Smooth muscle cell (in vitro differentiated cells): Measurements from ENCODE around the gene ZFAND3. TPM values are rescaled to one million over a fixed set of nuclear protein-coding genes. Genes with fewer than 3 reads are reported as not detected.
A peak's percentile ranks its signal among the peaks of the same experiment; 100 is the strongest.

ENCODE experiments used
- DNase-seq: peaks from one replicate; lab custom pipeline; 2025; ENCODE audit not compliant: unreplicated experiment; lab: John Stamatoyannopoulos, UW
- H2AFZ ChIP-seq: fragments of 200-600 bp; sonication (generic); 2 replicates; pipeline ENCODE4 v1.6.0; 2016; ENCODE audit warnings: antibody characterized with exemption, low read depth, mild to moderate bottlenecking
- H3F3A ChIP-seq: fragments of 200-600 bp; sonication (generic); 2 replicates; pipeline ENCODE4 v1.6.0; 2017; ENCODE audit warnings: antibody characterized with exemption, low read depth
- H3K27ac ChIP-seq: fragments of 200-600 bp; sonication (generic); 2 replicates; pipeline ENCODE4 v1.5.1; 2016; ENCODE audit warnings: low read depth, mild to moderate bottlenecking
- H3K27me3 ChIP-seq: fragments of 200-600 bp; sonication (generic); 2 replicates; pipeline ENCODE4 v1.6.1; 2016; ENCODE audit warnings: low read depth, mild to moderate bottlenecking
- H3K36me3 ChIP-seq: fragments of 200-600 bp; sonication (generic); 2 replicates; pipeline ENCODE4 v1.5.1; 2016; ENCODE audit warnings: low read depth
- H3K4me1 ChIP-seq: fragments of 200-600 bp; sonication (generic); 2 replicates; pipeline ENCODE4 v1.5.1; 2016; ENCODE audit warnings: low read depth
- H3K4me2 ChIP-seq: fragments of 200-600 bp; sonication (generic); 2 replicates; pipeline ENCODE4 v1.6.0; 2016; ENCODE audit warnings: mild to moderate bottlenecking
- H3K4me3 ChIP-seq: fragments of 200-600 bp; sonication (generic); 2 replicates; pipeline ENCODE4 v1.5.1; 2016; ENCODE audit warnings: mild to moderate bottlenecking
- H3K79me2 ChIP-seq: fragments of 200-600 bp; sonication (generic); 2 replicates; pipeline ENCODE4 v1.6.0; 2016; ENCODE audit warnings: low read depth, mild to moderate bottlenecking
- H3K9ac ChIP-seq: fragments of 200-600 bp; sonication (generic); 2 replicates; pipeline ENCODE4 v1.6.0; 2016; ENCODE audit warnings: low read depth
- H3K9me3 ChIP-seq: fragments of 200-600 bp; sonication (generic); replicated peaks from 2 replicates; pipeline ENCODE4 v1.5.1; 2016; ENCODE audit warnings: low read depth
- H4K20me1 ChIP-seq: fragments of 200-600 bp; sonication (generic); 2 replicates; pipeline ENCODE4 v1.6.0; 2016; ENCODE audit warnings: low read depth
- WGBS: methylation state at CpG from one replicate; pipeline ENCODE4 v1.1.7; 2016; ENCODE audit warnings: low lambda C conversion rate; 5-methylcytosine and 5-hydroxymethylcytosine counted together
- polyA plus RNA-seq: library from polyadenylated mRNA; unstranded; fragments of >200 nt; fragmentation: Nextera tagmentation; extraction: Ambion mirVana; gene quantifications from 2 replicates; pipeline ENCODE4 v1.2.1, GENCODE V29; 2016
- total RNA-seq: library from RNA; depleted of rRNA; stranded (reverse); fragments of >200 nt; gene quantifications from 2 replicates; pipeline ENCODE4 v1.2.3, GENCODE V29; 2014
- TF ChIP-seq, protein P1 (sequence below): fragments of 200-600 bp; sonication (generic); IDR thresholded peaks from 2 replicates; pipeline ENCODE4 v1.5.1; 2017; ENCODE audit warnings: borderline replicate concordance, mild to moderate bottlenecking, antibody characterized with exemption; ENCODE audit not compliant: insufficient read depth, poor library complexity, severe bottlenecking

The ZFAND3 gene
- total and polyA plus RNA-seq, 2 experiments from 2014 or later = 27.6 to 40.5 TPM

DNA sequence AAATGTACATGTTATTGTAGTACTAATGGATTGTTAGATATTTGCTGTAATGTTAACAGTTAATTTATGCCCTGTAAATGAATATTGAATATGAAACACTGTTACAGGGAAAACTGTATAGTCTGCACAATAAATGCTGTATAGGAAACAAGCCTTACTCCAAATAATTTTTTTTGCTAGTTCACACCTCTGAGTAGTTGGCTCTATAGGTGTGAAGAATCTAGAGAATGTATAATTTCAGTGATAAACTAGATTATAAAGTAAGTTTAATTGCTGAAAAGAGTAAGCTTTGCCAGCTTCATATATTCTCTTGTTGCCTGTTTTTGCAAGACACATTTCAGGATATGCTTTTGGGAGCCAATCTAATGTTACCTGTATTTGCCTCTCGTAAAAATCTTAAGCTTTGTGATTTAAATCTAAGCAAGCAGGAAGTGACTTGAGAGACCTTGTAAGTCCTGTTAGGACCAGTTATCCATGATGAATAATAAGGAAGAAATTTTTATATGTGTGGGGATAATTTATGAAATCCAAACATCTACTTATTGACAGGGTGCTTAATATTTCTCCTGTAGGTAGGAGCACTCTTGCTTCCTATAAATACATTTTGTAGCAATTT, 232.4 kb downstream of the ZFAND3 start:
- Histone ChIP-seq H3K27ac (no peak overlapping the region), H4K20me1 (peaks cover 99% of the 10 kb centered on the region)
- 91% methylated on average over 1 of the region's 1 CpG for WGBS

DNA sequence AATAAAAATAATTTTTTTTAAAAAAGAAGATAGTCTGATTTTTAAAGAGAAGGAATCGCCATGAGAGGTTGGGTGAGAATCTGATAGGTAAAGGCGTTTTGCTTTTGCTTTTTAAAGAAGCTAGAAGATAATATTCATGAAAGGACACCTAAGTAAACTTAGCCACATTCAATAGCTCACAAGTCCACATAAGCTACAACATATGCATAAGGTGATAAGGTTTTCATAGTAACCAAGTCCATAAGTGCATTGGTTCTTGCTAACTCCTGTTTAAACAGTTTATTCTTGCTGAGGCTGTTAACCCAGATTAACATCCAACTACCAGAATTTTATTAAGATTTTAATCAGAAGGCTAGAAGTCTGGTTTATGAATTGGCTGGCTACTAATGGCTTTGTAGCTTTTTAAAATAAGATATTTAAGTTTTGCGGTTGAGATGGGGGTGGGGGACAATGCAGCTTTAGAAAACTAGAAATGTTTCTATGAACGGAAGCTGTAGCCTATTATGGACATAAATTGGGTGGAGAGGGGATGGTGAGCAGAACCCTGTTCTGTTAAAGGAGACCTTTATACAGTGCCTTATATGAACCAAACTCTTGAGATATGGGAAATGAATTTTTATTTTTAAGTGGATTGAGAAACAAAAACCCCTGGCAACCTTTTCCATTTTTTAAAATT, 235.1 kb downstream of the ZFAND3 start:
- Histone ChIP-seq H3K27ac (no peak overlapping the region), H3K4me2 (no peak overlapping the region), H3F3A (no peaks in the 10 kb centered on the region), H2AFZ (no peak overlapping the region), H3K4me3 (no peak overlapping the region), H4K20me1 (peaks cover 99% of the 10 kb centered on the region), H3K27me3 (no peaks in the 10 kb centered on the region), H3K9ac (no peak overlapping the region), H3K9me3 (no peaks in the 10 kb centered on the region), H3K79me2 (peaks cover 88% of the 10 kb centered on the region), H3K4me1 (peaks cover 3% of the 10 kb centered on the region), H3K36me3 (no peaks in the 10 kb centered on the region)
- no peak for DNase-seq
- TF ChIP-seq, protein P1, sequence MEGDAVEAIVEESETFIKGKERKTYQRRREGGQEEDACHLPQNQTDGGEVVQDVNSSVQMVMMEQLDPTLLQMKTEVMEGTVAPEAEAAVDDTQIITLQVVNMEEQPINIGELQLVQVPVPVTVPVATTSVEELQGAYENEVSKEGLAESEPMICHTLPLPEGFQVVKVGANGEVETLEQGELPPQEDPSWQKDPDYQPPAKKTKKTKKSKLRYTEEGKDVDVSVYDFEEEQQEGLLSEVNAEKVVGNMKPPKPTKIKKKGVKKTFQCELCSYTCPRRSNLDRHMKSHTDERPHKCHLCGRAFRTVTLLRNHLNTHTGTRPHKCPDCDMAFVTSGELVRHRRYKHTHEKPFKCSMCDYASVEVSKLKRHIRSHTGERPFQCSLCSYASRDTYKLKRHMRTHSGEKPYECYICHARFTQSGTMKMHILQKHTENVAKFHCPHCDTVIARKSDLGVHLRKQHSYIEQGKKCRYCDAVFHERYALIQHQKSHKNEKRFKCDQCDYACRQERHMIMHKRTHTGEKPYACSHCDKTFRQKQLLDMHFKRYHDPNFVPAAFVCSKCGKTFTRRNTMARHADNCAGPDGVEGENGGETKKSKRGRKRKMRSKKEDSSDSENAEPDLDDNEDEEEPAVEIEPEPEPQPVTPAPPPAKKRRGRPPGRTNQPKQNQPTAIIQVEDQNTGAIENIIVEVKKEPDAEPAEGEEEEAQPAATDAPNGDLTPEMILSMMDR = no peak
- 89% methylated on average over 4 of the region's 4 CpGs for whole genome bisulfite sequencing

More for the DNA sequence above, 232.4 kb downstream of the ZFAND3 start:
- Histone ChIP-seq H3K79me2 (peaks cover 89% of the 10 kb centered on the region), H3K4me3 (no peak overlapping the region), H2AFZ (no peak overlapping the region), H3F3A (no peaks in the 10 kb centered on the region), H3K9me3 (no peaks in the 10 kb centered on the region), H3K4me2 (peak overlapping the region; percentile 20), H3K36me3 (no peaks in the 10 kb centered on the region), H3K4me1 (peaks cover 3% of the 10 kb centered on the region), H3K27me3 (no peaks in the 10 kb centered on the region), H3K9ac (no peak overlapping the region)
- TF ChIP-seq, protein P1 = no peak
- no peak for DNase-seq

DNA sequence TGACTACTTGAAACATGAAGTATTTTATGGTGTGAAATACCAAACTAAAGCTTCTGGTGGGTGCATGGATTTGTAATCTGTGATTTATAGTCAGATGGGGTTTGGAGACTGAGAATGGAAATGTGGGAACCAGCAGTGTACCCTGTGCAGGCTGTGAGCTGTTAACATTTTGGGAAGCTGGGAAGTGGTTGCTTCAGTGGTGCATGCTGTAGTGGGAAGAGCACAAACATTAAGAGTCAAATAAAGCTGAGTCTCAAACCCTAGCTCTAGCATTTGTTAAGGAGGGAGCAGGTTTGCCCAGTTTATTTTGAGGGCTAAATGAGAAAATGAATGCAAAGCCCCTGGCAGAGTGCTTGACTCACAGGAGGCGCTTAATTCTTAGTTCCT, 235.7 kb downstream of the ZFAND3 start:
- H3K27me3 ChIP-seq = no peaks in the 10 kb centered on the region
- no peak overlapping the region for H3K27ac ChIP-seq
- DNase-seq = no peak
- TF ChIP-seq, protein P1 = no peak
- H2AFZ ChIP-seq = no peak overlapping the region
- H3K9ac ChIP-seq = no peak overlapping the region
- H3K79me2 ChIP-seq = peaks cover 91% of the 10 kb centered on the region
- H3F3A ChIP-seq = no peaks in the 10 kb centered on the region
- 88% methylated on average over 1 of the region's 1 CpG for WGBS
- no peaks in the 10 kb centered on the region for H3K9me3 ChIP-seq
- H4K20me1 ChIP-seq = peaks cover 100% of the 10 kb centered on the region
- no peak overlapping the region for H3K4me2 ChIP-seq
- H3K36me3 ChIP-seq = no peaks in the 10 kb centered on the region
- H3K4me1 ChIP-seq = peaks cover 3% of the 10 kb centered on the region
- H3K4me3 ChIP-seq = no peak overlapping the region
